GM12891 (cell line): Measurements from ENCODE around the gene GMPPB.
"Not testable (repeated sequence)": the region's sequence is repeated elsewhere in the genome, so short reads cannot be mapped to it uniquely, and the experiment has no call there.

Source experiments
- DNase-seq: peaks from one replicate; pipeline ENCODE4 v3.0.0; 2011; ENCODE audit warnings: low spot score; ENCODE audit not compliant: insufficient read length
- FAIRE-seq: peaks from 2 replicates; lab custom pipeline; 2011; peaks lifted over from hg19 to GRCh38; lab: Jason Lieb, UNC
- PAX5 ChIP-seq: IDR thresholded peaks from 2 replicates; pipeline ENCODE4 v1.6.1; 2011; ENCODE audit warnings: low read length, moderate library complexity, mild to moderate bottlenecking; ENCODE audit not compliant: insufficient read depth, severe bottlenecking
- POLR2A ChIP-seq: IDR thresholded peaks from 2 replicates; pipeline ENCODE4 v1.6.1; 2011; ENCODE audit warnings: low read depth, low read length, control low read depth
- POLR2AphosphoS5 ChIP-seq: IDR thresholded peaks from 2 replicates; pipeline ENCODE4 v1.6.1; 2011; ENCODE audit warnings: low read depth, low read length, control low read depth
- POU2F2 ChIP-seq: IDR thresholded peaks from 2 replicates; pipeline ENCODE4 v1.6.1; 2011; ENCODE audit warnings: low read depth, mild to moderate bottlenecking, control low read depth, low read length, moderate library complexity
- SPI1 ChIP-seq: IDR thresholded peaks from 2 replicates; pipeline ENCODE4 v1.6.1; 2011; ENCODE audit warnings: low read depth, low read length, control low read depth
- TAF1 ChIP-seq: IDR thresholded peaks from 2 replicates; pipeline ENCODE4 v1.6.1; 2011; ENCODE audit warnings: low read depth, low read length, control low read depth

The GMPPB gene

DNA sequence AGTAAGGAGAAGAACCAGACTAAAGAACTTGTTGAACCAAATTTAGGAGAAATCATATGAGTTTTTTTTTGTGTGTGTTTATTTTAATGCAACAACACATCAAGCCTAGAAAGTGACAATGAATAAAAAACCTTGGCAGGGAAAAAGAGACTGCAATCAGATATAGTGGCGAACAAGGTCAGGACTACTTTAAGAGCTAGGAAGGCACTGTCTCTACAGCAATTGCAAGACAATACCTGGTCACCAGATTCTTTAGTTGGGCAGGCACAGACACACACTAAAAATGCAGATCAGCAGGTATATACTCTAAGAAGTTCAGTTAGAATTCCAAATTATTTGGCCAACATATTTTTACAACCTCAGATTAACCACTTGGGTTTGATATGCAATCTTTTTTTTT lies 30.8 kb upstream of the GMPPB start:
- FAIRE-seq: no peak
- no peak for TF ChIP-seq POLR2AphosphoS5
- no peak for TF ChIP-seq POU2F2
- no peak for TF ChIP-seq TAF1
- DNase-seq: no peak

DNA sequence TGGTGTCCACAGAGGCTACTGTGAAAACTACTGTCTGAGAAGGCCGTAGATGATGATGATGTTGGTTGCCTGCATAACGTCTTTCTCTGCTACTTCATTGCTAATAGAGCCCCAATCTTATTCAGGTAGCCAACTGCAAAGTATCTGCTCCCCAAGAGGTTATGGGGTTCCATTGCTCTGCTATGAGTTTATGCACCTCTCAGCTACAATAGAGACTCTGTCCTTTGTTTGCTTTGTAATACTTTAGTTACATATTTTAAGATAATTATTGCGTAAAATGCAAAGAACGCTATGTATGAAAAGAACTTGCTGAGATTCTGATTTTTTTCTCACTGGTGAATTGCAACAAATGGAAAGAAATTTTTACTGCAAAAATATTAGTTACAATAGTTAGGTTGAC lies 27.8 kb upstream of the GMPPB start:
- FAIRE-seq (no peak), DNase-seq (no peak)
- TF ChIP-seq POLR2A: no peak
- TF ChIP-seq PAX5: no peak
- TF ChIP-seq SPI1: no peak
- TF ChIP-seq TAF1: no peak
- no peak for TF ChIP-seq POU2F2
- no peak for TF ChIP-seq POLR2AphosphoS5

GRCh38 chr3:49750056-49750455 lies 26.3 kb upstream of the GMPPB start:
- TF ChIP-seq POLR2A (no peak), POU2F2 (no peak), SPI1 (no peak), POLR2AphosphoS5 (no peak), PAX5 (no peak), TAF1 (no peak)
- no peak for FAIRE-seq
- no peak for DNase-seq

DNA sequence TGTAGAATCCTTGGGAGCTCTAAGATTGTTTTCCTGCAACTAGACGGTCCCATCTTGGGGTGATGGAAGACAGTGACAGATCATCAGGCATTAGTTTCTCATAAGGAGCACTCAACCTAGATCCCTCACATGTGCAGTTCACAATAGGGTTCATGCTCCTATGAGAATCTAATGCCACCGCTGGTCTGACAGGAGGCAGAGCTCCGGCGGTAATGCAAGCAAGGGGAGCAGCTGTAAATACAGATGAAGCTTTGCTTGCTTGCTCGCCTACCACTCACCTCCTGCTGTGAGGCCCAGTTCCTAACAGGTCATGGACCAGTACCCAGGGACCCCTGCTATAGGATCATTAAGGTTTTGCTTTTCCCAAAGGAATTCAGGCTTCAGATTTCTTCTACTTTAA lies 25.1 kb upstream of the GMPPB start:
- not testable (repeated sequence) for FAIRE-seq, DNase-seq

- FAIRE-seq (no peak), DNase-seq (no peak)
- no peak for TF ChIP-seq POLR2AphosphoS5
- no peak for TF ChIP-seq POLR2A
- no peak for TF ChIP-seq TAF1
- no peak for TF ChIP-seq SPI1
- TF ChIP-seq POU2F2: no peak
- no peak for TF ChIP-seq PAX5
Observed at GRCh38 chr3:49747792-49748480, 24.2 kb upstream of the GMPPB start.

DNA sequence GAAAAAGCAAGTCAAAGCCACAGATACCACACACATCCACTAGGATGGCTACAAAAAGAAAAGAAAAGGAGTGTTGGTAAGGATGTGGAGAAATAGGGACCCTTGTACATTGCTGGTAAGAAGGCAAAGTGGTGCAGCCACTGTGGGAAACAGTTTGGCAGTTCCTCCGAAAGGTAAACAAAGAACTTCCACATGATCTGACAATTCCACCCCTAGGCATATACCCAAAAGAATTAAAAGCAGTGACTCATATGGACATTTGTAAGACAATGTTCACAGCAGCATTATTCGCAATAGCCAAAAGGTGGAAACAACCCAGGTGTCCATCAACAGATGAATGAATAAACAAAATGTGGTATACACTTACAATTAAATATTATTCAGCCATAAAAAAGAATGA lies 22.2 kb upstream of the GMPPB start:
- FAIRE-seq (no peak), DNase-seq (no peak)
- TF ChIP-seq SPI1: no peak
- no peak for TF ChIP-seq POLR2AphosphoS5
- no peak for TF ChIP-seq POLR2A
- TF ChIP-seq POU2F2: no peak
- no peak for TF ChIP-seq TAF1
- no peak for TF ChIP-seq PAX5

DNA sequence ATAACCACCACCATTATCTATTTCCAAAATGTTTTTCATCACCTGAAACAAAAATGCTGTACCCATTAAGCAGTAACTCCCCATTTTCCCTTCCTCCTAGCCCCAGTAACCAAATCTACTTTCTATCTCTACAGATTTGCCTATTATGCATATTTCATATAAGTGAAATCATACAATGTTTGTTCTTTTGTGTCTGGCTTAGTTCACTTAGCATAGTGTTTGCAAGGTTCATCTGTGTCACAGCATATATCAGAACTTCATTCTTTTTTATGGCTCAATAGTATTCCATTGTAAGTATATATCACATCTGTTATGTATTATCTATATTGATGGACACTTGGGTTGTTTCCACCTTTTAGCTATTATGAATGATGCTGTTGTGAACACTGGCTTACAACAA lies 16.7 kb upstream of the GMPPB start:
- TF ChIP-seq SPI1 (no peak), PAX5 (no peak), TAF1 (no peak), POU2F2 (no peak), POLR2A (no peak), POLR2AphosphoS5 (no peak)
- DNase-seq (no peak), FAIRE-seq (no peak)

GRCh38 chr3:49738067-49738713 lies 14.4 kb upstream of the GMPPB start:
- TF ChIP-seq POLR2AphosphoS5 (no peak), POU2F2 (no peak), TAF1 (no peak), PAX5 (no peak), POLR2A (no peak), SPI1 (no peak)
- DNase-seq (no peak), FAIRE-seq (no peak)

DNA sequence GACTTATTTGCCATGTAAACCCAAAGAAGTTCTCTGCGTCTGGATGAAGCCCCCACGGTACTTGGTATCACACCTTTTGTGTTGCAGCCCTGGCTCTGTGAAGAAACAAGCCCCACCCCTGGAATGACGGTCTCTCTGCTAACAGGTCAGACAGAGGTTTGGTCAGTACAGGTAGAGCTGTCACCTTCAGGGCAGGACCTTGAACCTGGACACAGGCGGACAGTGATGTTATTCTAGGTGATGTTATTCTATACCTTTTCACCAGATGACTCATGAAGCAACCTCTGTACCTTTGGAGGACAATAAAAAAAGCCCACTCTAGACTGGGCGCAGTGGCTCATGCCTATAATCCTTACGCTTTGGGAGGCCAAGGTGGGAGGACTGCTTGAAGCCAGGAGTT lies 11.0 kb upstream of the GMPPB start:
- TF ChIP-seq POU2F2 (no peak), SPI1 (no peak), POLR2A (no peak), TAF1 (no peak), POLR2AphosphoS5 (no peak), PAX5 (no peak)
- FAIRE-seq: no peak
- DNase-seq: no peak

- TF ChIP-seq POU2F2: no peak
- no peak for TF ChIP-seq SPI1
- no peak for TF ChIP-seq POLR2A
- no peak for TF ChIP-seq POLR2AphosphoS5
- TF ChIP-seq PAX5: no peak
- no peak for TF ChIP-seq TAF1
- no peak for DNase-seq
- FAIRE-seq: no peak
Observed at GRCh38 chr3:49733551-49733950, 9.8 kb upstream of the GMPPB start.
